GM12801 (cell line): ENCODE results near the gene BAG3.

ENCODE experiments used
- TF ChIP-seq, protein P1 (sequence below): IDR thresholded peaks from one replicate; pipeline ENCODE4 v1.5.1; 2011; ENCODE audit warnings: control low read depth; ENCODE audit not compliant: insufficient read length; ENCODE audit errors: extremely low read depth

The BAG3 gene

DNA sequence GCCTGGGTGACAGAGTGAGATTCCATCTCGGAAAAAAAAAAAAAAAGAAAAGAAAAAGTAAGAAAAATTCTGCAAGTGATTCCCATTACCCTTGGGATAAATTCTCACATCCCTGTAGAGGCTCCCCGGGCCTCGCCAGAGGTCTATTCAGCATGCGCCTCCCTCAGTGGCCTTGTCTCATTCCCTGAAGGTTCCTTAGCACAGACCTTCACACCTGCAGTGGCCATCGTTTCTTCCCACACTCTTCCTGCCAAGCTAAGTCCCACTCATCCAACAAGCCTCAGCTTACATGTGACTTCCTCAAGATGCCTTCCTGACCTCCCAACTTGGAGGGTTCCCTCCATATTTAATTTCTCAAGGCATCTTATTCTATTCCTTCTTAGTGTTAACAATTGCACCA, 20.9 kb upstream of the BAG3 start:
- TF ChIP-seq, protein P1, sequence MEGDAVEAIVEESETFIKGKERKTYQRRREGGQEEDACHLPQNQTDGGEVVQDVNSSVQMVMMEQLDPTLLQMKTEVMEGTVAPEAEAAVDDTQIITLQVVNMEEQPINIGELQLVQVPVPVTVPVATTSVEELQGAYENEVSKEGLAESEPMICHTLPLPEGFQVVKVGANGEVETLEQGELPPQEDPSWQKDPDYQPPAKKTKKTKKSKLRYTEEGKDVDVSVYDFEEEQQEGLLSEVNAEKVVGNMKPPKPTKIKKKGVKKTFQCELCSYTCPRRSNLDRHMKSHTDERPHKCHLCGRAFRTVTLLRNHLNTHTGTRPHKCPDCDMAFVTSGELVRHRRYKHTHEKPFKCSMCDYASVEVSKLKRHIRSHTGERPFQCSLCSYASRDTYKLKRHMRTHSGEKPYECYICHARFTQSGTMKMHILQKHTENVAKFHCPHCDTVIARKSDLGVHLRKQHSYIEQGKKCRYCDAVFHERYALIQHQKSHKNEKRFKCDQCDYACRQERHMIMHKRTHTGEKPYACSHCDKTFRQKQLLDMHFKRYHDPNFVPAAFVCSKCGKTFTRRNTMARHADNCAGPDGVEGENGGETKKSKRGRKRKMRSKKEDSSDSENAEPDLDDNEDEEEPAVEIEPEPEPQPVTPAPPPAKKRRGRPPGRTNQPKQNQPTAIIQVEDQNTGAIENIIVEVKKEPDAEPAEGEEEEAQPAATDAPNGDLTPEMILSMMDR: no peak

- TF ChIP-seq, protein P1: no peak
Measured at GRCh38 chr10:119633538-119634218, 17.5 kb upstream of the BAG3 start.

DNA sequence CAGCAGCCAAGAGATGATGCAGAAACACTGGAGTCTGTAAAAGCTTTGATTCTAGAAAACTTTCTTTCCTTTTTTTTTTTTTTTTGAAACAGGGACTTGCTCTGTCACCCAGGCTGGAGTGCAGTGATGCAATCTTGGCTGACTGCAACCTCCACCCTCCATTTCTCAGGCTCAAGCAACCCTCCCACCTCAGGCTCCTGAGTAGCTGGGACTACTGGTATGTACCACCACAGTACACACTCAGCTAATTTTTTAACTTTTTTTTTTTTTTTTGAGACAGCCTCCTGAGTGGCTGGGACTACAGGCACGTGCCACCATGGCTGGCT, 17.0 kb upstream of the BAG3 start:
- TF ChIP-seq, protein P1: no peak

GRCh38 chr10:119637631-119638030, 13.5 kb upstream of the BAG3 start:
- TF ChIP-seq, protein P1: no peak

DNA sequence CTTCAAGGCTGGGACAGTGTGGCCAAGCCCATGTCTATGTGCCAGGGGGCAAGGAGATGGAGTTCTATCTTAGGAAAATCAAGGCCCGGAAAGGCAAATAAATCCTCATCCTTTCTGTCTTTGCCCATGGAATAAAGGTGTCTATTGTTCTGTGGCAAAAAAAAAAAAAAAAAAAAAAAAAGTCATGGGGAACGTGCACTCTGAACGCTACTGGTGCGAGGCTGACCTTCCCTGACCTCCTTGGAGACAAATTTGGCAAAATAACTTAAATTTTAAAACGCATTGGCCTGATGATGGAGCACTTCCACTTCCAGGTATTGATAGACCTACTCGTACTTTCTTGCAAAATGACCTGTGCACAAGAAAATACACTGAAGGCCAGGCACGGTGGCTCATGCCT, 12.2 kb upstream of the BAG3 start:
- TF ChIP-seq, protein P1: no peak

DNA sequence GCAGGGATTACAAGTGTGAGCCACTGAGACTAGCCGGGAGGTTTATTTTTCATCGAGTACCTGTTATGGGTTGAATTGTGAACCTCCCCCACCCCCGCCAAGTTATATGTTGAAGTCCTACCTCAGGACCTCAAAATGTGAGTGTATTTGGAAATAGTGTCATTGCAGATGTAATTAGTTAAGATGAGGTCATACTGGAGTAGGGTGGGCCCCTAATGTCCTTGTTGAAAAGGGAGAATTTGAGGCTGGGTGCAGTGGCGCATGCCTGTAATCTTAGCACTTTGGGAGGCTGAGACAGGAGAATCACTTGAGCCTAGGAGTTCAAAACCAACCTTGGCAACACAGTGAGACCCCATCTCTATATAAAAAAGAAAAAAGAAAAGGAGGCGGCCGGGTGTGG, 10.8 kb upstream of the BAG3 start:
- TF ChIP-seq, protein P1: no peak

- TF ChIP-seq, protein P1: no peak
Measured at GRCh38 chr10:119640875-119641526, 10.2 kb upstream of the BAG3 start.
